Stimulated activated memory B cell treated with anti-CD40 and anti-IgM and Interleukin-4, amounts not matched to agents 10 μg/mL and 1 μg/mL and 100 μg/mL, for 72 hours (primary cell): ENCODE data around the gene ZBP1.

Source experiments
- ATAC-seq: fragments of 150-1000 bp; cut with Tn5 transposase; 2 replicates; pipeline ENCODE4 v1.10.0; 2021
- H3K27ac Mint-ChIP-seq: one replicate; pipeline ENCODE4 v1.8.0; 2022; ENCODE audit warnings: mild to moderate bottlenecking, mixed read lengths
- H3K27me3 Mint-ChIP-seq: one replicate; pipeline ENCODE4 v1.8.0; 2022; ENCODE audit warnings: mixed read lengths
- H3K36me3 Mint-ChIP-seq: one replicate; pipeline ENCODE4 v1.8.0; 2022; ENCODE audit warnings: mixed read lengths
- H3K4me1 Mint-ChIP-seq: one replicate; pipeline ENCODE4 v1.8.0; 2022; ENCODE audit warnings: mixed read lengths
- H3K4me3 Mint-ChIP-seq: one replicate; pipeline ENCODE4 v1.8.0; 2022; ENCODE audit warnings: mild to moderate bottlenecking, moderate library complexity, mixed read lengths
- H3K9me3 Mint-ChIP-seq: one replicate; pipeline ENCODE4 v1.8.0; 2022; ENCODE audit warnings: mixed read lengths

Gene ZBP1, protein sequence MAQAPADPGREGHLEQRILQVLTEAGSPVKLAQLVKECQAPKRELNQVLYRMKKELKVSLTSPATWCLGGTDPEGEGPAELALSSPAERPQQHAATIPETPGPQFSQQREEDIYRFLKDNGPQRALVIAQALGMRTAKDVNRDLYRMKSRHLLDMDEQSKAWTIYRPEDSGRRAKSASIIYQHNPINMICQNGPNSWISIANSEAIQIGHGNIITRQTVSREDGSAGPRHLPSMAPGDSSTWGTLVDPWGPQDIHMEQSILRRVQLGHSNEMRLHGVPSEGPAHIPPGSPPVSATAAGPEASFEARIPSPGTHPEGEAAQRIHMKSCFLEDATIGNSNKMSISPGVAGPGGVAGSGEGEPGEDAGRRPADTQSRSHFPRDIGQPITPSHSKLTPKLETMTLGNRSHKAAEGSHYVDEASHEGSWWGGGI

DNA sequence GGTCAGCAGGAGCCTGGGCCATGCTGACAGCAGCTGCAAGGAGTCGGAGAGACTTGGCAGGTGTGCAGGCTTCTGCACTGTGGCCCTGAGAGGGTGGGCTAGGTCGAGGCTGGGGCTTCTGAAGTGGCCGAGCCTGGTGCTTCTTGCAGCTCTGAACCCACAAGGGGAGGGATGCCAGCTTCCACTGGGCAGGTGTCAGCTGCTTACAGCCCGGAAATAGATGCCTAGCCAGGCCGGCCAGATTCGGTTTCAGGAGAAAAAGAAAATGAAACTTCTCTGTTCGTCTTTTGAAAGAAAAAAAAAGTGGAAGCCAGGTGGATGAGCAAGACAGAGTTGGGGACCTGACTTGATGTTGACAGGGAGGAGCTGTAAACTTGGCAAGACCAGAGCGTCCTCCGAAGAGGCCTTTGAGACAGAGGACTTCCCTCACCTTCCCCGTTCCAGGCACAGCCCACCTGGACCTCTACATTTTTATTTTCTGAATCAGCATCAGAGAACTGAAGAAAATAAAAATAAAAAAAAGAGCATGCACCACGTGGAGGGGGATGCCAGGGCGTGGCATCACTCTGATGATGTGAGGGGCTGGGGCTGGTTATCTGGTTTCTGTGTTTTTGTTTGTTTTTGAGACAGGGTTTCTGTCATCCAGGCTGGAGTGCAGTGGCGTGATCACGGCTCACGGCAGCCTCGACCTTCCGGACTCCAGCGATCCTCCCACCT, at the start of gene ZBP1:
ZBP1 (minus strand) TSS at position 153 of the 717 bp plus-strand sequence; CDS start at position 22, 131 bp downstream.
- H3K9me3 Mint-ChIP-seq: peaks cover 5% of the 10 kb centered on the region
- H3K27ac Mint-ChIP-seq: peak within 1 kb of the TSS; percentile 86
- H3K27me3 Mint-ChIP-seq: no peaks in the 10 kb centered on the region
- H3K4me1 Mint-ChIP-seq: peaks cover 63% of the 10 kb centered on the region
- peaks cover 9% of the 10 kb centered on the region for H3K36me3 Mint-ChIP-seq
- peak within 1 kb of the TSS; percentile 73 for H3K4me3 Mint-ChIP-seq
- ATAC-seq: peak; percentile 62

DNA sequence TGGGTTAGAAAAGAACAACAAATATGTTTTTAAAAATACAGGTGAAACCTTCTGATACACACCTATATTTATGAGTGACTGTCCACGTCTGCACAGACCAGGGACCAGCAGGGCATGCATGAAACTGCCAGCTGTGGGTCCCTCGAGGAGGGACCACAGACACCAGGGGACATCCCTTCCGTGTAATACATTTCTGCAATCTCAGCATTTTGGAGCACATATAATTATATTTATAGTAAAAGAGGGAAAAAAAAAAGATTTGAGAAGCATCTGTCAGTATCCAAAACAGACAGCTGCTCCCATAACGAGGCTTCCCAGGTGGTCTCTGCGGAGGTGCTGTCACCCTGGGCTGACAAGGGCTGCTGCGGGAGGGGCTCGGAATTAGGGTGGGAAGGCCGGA, 49.4 kb upstream of the ZBP1 start:
- ATAC-seq: no peak
- Mint-ChIP-seq H3K27ac (no peak overlapping the region), H3K4me3 (no peak overlapping the region), H3K27me3 (no peaks in the 10 kb centered on the region), H3K4me1 (peaks cover 30% of the 10 kb centered on the region), H3K36me3 (no peaks in the 10 kb centered on the region), H3K9me3 (no peaks in the 10 kb centered on the region)

GRCh38 chr20:57667924-57668782, 47.9 kb upstream of the ZBP1 start:
- Mint-ChIP-seq H3K27me3 (no peaks in the 10 kb centered on the region), H3K4me1 (peaks cover 22% of the 10 kb centered on the region), H3K27ac (no peak overlapping the region), H3K9me3 (no peaks in the 10 kb centered on the region), H3K36me3 (no peaks in the 10 kb centered on the region), H3K4me3 (no peak overlapping the region)
- no peak for ATAC-seq

- H3K36me3 Mint-ChIP-seq: no peaks in the 10 kb centered on the region
Observed at GRCh38 chr20:57667388-57667787, 47.2 kb upstream of the ZBP1 start.

GRCh38 chr20:57666834-57667157, 46.6 kb upstream of the ZBP1 start:
- no peaks in the 10 kb centered on the region for H3K9me3 Mint-ChIP-seq
- H3K27ac Mint-ChIP-seq: no peak overlapping the region
- no peak overlapping the region for H3K4me3 Mint-ChIP-seq
- H3K27me3 Mint-ChIP-seq: no peaks in the 10 kb centered on the region
- peaks cover 27% of the 10 kb centered on the region for H3K4me1 Mint-ChIP-seq
- H3K36me3 Mint-ChIP-seq: no peaks in the 10 kb centered on the region
- no peak for ATAC-seq

More at GRCh38 chr20:57667388-57667787, 47.2 kb upstream of the ZBP1 start:
- Mint-ChIP-seq H3K9me3 (no peaks in the 10 kb centered on the region), H3K4me1 (peaks cover 24% of the 10 kb centered on the region), H3K27ac (no peak overlapping the region), H3K27me3 (no peaks in the 10 kb centered on the region), H3K4me3 (no peak overlapping the region)
- ATAC-seq: no peak

GRCh38 chr20:57666106-57666833, 46.0 kb upstream of the ZBP1 start:
- Mint-ChIP-seq H3K27me3 (no peaks in the 10 kb centered on the region), H3K4me3 (no peak overlapping the region), H3K27ac (no peak overlapping the region), H3K36me3 (no peaks in the 10 kb centered on the region), H3K9me3 (no peaks in the 10 kb centered on the region), H3K4me1 (peaks cover 30% of the 10 kb centered on the region)
- ATAC-seq: no peak

GRCh38 chr20:57665589-57665971, 45.4 kb upstream of the ZBP1 start:
- no peak for ATAC-seq
- no peaks in the 10 kb centered on the region for H3K9me3 Mint-ChIP-seq
- no peak overlapping the region for H3K27ac Mint-ChIP-seq

GRCh38 chr20:57664924-57665588, 44.8 kb upstream of the ZBP1 start:
- ATAC-seq: no peak
- Mint-ChIP-seq H3K9me3 (no peaks in the 10 kb centered on the region), H3K4me1 (peaks cover 30% of the 10 kb centered on the region), H3K27me3 (no peaks in the 10 kb centered on the region), H3K4me3 (no peak overlapping the region), H3K27ac (no peak overlapping the region), H3K36me3 (no peaks in the 10 kb centered on the region)

More at GRCh38 chr20:57665589-57665971, 45.4 kb upstream of the ZBP1 start:
- no peaks in the 10 kb centered on the region for H3K36me3 Mint-ChIP-seq
- peaks cover 32% of the 10 kb centered on the region for H3K4me1 Mint-ChIP-seq
- no peak overlapping the region for H3K4me3 Mint-ChIP-seq
- no peaks in the 10 kb centered on the region for H3K27me3 Mint-ChIP-seq

- H3K27me3 Mint-ChIP-seq: no peaks in the 10 kb centered on the region
- H3K27ac Mint-ChIP-seq: no peak overlapping the region
- no peak overlapping the region for H3K4me3 Mint-ChIP-seq
- peaks cover 30% of the 10 kb centered on the region for H3K4me1 Mint-ChIP-seq
- no peaks in the 10 kb centered on the region for H3K9me3 Mint-ChIP-seq
- ATAC-seq: no peak
- no peaks in the 10 kb centered on the region for H3K36me3 Mint-ChIP-seq
Observed at GRCh38 chr20:57664476-57664875, 44.2 kb upstream of the ZBP1 start.

DNA sequence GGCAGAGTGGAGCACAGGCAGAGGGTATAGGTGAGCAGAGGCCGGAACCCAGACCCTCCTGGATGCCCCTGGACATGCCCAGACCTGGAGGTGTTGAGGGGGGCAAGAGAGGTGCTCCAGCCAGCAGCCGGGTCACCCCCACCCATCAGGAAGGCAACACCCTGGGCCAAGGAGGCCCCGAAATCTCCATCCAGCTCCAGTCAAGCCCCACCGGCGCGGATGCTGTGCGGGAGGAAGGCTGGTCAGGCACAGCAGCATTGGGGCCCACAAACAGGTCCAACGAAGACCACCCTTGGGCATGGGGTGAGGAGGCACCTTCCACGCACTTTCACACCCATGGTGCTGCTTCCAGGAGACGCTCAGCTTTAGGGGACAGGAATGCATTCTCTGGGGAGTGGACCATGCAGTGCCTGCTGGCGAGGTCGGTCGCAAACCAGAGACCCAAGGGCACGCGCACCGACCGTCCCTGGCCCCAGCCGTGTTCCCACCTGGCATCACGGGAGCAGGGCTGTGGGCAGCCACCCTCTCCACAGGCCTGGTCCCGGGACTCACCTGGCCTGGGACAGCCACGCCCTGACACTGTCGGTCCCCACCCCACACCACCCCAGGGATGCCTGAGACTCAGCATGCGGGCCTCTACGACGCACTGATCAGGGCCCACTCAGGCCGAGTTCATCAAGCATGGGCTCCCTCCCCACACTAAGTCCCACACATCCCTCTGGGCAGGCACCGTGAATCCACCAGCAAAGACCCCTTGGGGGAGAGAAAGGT, 43.6 kb upstream of the ZBP1 start:
- no peak overlapping the region for H3K4me3 Mint-ChIP-seq
- H3K4me1 Mint-ChIP-seq: peaks cover 33% of the 10 kb centered on the region
- ATAC-seq: no peak
- H3K36me3 Mint-ChIP-seq: peaks cover 2% of the 10 kb centered on the region
- H3K9me3 Mint-ChIP-seq: no peaks in the 10 kb centered on the region
- no peak overlapping the region for H3K27ac Mint-ChIP-seq
- no peaks in the 10 kb centered on the region for H3K27me3 Mint-ChIP-seq

GRCh38 chr20:57663241-57663640, 43.0 kb upstream of the ZBP1 start:
- Mint-ChIP-seq H3K4me1 (peaks cover 35% of the 10 kb centered on the region), H3K27ac (no peak overlapping the region), H3K36me3 (peaks cover 8% of the 10 kb centered on the region), H3K27me3 (no peaks in the 10 kb centered on the region), H3K9me3 (no peaks in the 10 kb centered on the region), H3K4me3 (no peak overlapping the region)
- ATAC-seq: no peak

DNA sequence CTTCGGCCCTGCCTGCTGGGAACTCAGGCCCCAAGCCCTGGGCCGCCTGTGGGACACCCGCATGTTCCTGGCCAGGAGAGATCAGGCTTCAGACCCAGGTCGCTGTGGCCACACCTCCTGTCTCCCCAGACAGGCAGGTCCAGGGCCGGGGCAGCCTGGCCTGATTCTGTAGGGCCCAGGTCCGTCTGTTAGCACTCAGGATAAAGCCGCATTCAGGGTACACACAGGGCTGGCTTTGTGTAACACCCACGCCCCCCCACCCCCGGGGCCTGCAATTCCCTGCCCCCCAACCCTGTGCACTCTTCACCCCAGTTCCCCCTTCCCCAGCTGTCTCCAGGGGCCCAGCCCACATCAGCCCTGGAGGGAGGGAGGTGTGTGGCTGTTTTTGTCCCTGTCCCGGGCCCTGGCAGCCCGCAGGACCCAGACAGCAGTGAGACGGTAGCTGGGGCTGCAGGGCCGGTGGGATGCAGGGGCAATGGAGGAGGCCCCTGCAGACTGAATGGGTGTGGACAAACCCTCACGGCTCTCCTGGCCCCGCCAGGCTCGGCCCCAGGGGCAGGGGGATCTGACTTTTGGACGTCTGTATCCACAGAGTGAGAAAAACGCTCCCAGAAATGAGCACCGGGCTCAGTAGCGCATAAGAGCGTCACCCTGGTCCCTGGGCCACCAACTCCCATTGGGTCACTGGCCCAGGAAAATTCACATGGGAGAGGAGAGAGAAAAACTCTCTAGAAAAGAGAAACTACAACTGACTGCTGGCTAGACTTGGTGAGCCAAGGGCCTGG, 42.4 kb upstream of the ZBP1 start:
- Mint-ChIP-seq H3K36me3 (peaks cover 12% of the 10 kb centered on the region), H3K9me3 (no peaks in the 10 kb centered on the region), H3K4me1 (peaks cover 41% of the 10 kb centered on the region), H3K27ac (no peak overlapping the region), H3K4me3 (no peak overlapping the region), H3K27me3 (no peaks in the 10 kb centered on the region)
- no peak for ATAC-seq

- H3K4me3 Mint-ChIP-seq: no peak overlapping the region
- no peaks in the 10 kb centered on the region for H3K9me3 Mint-ChIP-seq
- peaks cover 41% of the 10 kb centered on the region for H3K4me1 Mint-ChIP-seq
- no peak overlapping the region for H3K27ac Mint-ChIP-seq
- ATAC-seq: no peak
- no peaks in the 10 kb centered on the region for H3K27me3 Mint-ChIP-seq
- peaks cover 16% of the 10 kb centered on the region for H3K36me3 Mint-ChIP-seq
Observed at GRCh38 chr20:57661746-57662455, 41.7 kb upstream of the ZBP1 start.
